Esophagus (tissue), 2 donors: ENCODE results near the gene HDLBP. TPM values are rescaled to one million over a fixed set of nuclear protein-coding genes. Genes with fewer than 3 reads are reported as not detected.

ENCODE experiments used
- H3K27ac ChIP-seq, 2 donors: one replicate each; pipeline ENCODE4 v1.5.1; 2013; ENCODE audit warnings: low read depth in 2 of 2, mild to moderate bottlenecking in 2 of 2, inconsistent platforms in 1 of 2, low read length in 1 of 2, moderate library complexity in 1 of 2
- H3K27me3 ChIP-seq, 2 donors: one replicate each; pipeline ENCODE4 v1.6.1; 2013; ENCODE audit warnings: low read length in 2 of 2, control low read depth in 1 of 2, mild to moderate bottlenecking in 1 of 2; ENCODE audit not compliant: insufficient read depth in 2 of 2, control insufficient read depth in 1 of 2
- H3K36me3 ChIP-seq, 2 donors: one replicate each; pipeline ENCODE4 v1.6.1; 2013; ENCODE audit warnings: low read length in 1 of 2; ENCODE audit not compliant: control insufficient read depth in 2 of 2, insufficient read depth in 2 of 2
- H3K4me1 ChIP-seq, 2 donors: one replicate each; pipeline ENCODE4 v1.6.1; 2013; ENCODE audit warnings: low read length in 1 of 2; ENCODE audit not compliant: control insufficient read depth in 2 of 2, insufficient read depth in 2 of 2
- H3K4me3 ChIP-seq, 2 donors: one replicate each; pipeline ENCODE4 v1.5.1; 2013; ENCODE audit warnings: low read length in 2 of 2, mild to moderate bottlenecking in 2 of 2, low read depth in 1 of 2, moderate library complexity in 1 of 2
- H3K9me3 ChIP-seq, 2 donors: one replicate each; pipeline ENCODE4 v1.6.1; 2013; ENCODE audit warnings: mild to moderate bottlenecking in 2 of 2, low read depth in 1 of 2, low read length in 1 of 2, moderate library complexity in 1 of 2; ENCODE audit not compliant: control insufficient read depth in 2 of 2, insufficient read depth in 1 of 2
- WGBS, 2 donors: extraction: QIAGEN DNeasy Blood & Tissue Kit; methylation state at CpG; one replicate each; pipeline ENCODE4 v1.1.7; 2013; 5-methylcytosine and 5-hydroxymethylcytosine counted together
- polyA plus RNA-seq, 2 donors: library from polyadenylated mRNA; stranded (reverse); fragments of 200-250 nt; gene quantifications; one replicate each; pipeline ENCODE4 v1.2.3, GENCODE V29; 2013
- donor health status: healthy with polysubstance abuse.
- donor health status: Bipolar disorder and iron deficiency.

Gene HDLBP
- polyA plus RNA-seq, 2 donors = 158 to 197 TPM

DNA sequence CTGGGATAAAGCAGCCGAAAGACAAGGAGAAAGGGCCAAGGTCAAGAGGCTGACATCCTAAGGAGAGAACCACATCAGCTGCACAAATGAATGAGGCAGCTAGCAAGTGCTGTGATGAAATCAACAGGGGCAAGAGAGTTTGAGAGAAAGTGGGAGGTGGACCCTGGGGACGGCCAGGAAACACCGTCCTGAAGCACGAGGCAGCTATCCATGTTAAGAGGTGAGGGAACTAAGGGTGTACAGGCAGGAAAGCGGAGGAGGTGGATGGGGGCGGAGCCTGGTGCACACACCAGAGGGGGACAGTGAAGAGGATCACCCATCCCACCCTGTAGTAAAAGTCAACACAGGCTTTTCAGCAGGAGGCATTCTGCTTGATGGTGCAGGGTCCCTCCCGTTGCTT, 52.4 kb downstream of the HDLBP start:
- Histone ChIP-seq H3K4me1 (no peaks in the 10 kb centered on the region), H3K27ac (no peak overlapping the region), H3K4me3 (no peak overlapping the region), H3K36me3 (peaks cover 12 to 50% of the 10 kb centered on the region in 2 donors), H3K27me3 (no peaks in the 10 kb centered on the region), H3K9me3 (no peaks in the 10 kb centered on the region)
- WGBS, 2 donors = 89 to 90% methylated on average over 7 of the region's 7 CpGs

- Histone ChIP-seq H3K27ac (no peak overlapping the region), H3K27me3 (no peaks in the 10 kb centered on the region), H3K36me3 (peaks cover 14 to 44% of the 10 kb centered on the region in 2 donors), H3K4me1 (no peaks in the 10 kb centered on the region), H3K9me3 (no peaks in the 10 kb centered on the region), H3K4me3 (no peak overlapping the region)
- WGBS, 2 donors = 82 to 87% methylated on average over 4 of the region's 4 CpGs
Observed at GRCh38 chr2:241261628-241262027, 53.8 kb downstream of the HDLBP start.

DNA sequence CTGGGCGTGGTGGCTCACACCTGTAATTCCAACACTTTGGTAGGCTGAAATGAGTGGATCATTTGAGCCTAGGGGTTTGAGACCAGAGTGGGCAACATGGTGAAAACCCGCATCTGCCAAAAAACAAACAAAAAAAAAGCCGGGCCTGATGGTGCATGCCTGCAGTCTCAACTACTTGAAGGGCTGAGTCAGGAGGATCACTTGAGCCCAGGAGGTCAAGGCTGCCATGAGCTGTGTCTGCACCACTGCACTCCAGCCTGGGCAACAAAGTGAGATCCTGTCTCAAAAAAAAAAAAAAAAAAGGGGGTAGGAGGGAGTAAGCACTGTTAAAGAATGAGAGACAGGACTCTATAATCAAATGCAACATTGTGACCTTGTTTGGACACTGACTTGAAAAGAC, 54.6 kb downstream of the HDLBP start:
- Histone ChIP-seq H3K36me3 (peaks cover 16 to 48% of the 10 kb centered on the region in 2 donors), H3K27me3 (no peaks in the 10 kb centered on the region), H3K27ac (no peak overlapping the region), H3K9me3 (no peaks in the 10 kb centered on the region), H3K4me1 (no peaks in the 10 kb centered on the region), H3K4me3 (no peak overlapping the region)
- 87% methylated on average over 3 of the region's 3 CpGs for WGBS, 2 donors

DNA sequence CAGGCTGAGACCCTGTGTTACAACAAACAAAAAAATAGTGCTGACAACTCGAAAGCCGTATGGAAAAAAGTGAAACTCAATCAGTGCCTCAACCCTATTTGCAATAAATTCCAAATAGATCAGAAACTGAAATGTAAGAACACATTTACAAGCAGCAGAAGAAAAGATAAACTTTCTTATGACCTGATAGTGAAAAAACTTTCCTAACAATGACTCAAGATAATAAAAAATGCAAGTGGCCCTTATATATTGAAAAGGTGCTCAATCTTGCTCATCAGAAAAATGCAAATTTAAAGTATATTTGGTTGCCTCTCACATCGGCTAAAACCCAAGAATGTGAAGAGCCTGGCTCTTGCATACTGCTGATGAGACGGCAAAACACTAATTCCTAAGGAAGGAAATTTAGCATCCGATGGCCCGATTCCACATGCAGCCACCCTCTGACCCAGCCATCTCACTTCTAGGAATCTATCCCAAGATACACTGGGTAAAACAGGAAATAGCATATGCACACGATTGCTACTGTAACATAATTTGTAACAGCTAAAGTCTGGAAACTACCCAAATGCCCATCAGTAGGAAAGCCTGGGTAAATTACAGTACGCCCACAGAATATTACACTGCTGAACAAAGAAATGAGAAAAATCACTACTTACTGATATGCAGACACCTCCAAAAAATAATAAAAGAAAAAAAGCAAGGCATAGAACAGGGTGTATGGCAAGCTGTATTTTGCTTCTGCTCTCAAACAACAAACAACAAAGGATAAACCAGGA, 56.8 kb downstream of the HDLBP start:
- no peaks in the 10 kb centered on the region for H3K9me3 ChIP-seq
- 65 to 71% methylated on average over 8 of the region's 8 CpGs for WGBS, 2 donors
- no peak overlapping the region for H3K27ac ChIP-seq
- peaks cover 22 to 55% of the 10 kb centered on the region in 2 donors for H3K36me3 ChIP-seq
- no peaks in the 10 kb centered on the region for H3K4me1 ChIP-seq
- H3K27me3 ChIP-seq = no peaks in the 10 kb centered on the region
- H3K4me3 ChIP-seq = no peak overlapping the region

- H3K27me3 ChIP-seq = no peaks in the 10 kb centered on the region
- 82 to 83% methylated on average over 11 of the region's 11 CpGs for WGBS, 2 donors
- peaks cover 28 to 58% of the 10 kb centered on the region in 2 donors for H3K36me3 ChIP-seq
- H3K27ac ChIP-seq = no peak overlapping the region
- no peaks in the 10 kb centered on the region for H3K4me1 ChIP-seq
- H3K9me3 ChIP-seq = no peaks in the 10 kb centered on the region
- H3K4me3 ChIP-seq = no peak overlapping the region
Observed at GRCh38 chr2:241257419-241258032, 57.9 kb downstream of the HDLBP start.

GRCh38 chr2:241256168-241256545, 59.3 kb downstream of the HDLBP start:
- WGBS, 2 donors = 84 to 88% methylated on average over 11 of the region's 11 CpGs
- Histone ChIP-seq H3K36me3 (peaks cover 31 to 58% of the 10 kb centered on the region in 2 donors), H3K27ac (no peak overlapping the region), H3K4me1 (no peaks in the 10 kb centered on the region), H3K27me3 (no peaks in the 10 kb centered on the region), H3K4me3 (no peak overlapping the region), H3K9me3 (no peaks in the 10 kb centered on the region)

GRCh38 chr2:241255542-241256167, 59.8 kb downstream of the HDLBP start:
- H3K9me3 ChIP-seq = no peaks in the 10 kb centered on the region
- no peak overlapping the region for H3K4me3 ChIP-seq
- no peaks in the 10 kb centered on the region for H3K27me3 ChIP-seq
- peaks cover 31 to 55% of the 10 kb centered on the region in 2 donors for H3K36me3 ChIP-seq
- H3K4me1 ChIP-seq = no peaks in the 10 kb centered on the region
- WGBS, 2 donors = 75 to 82% methylated on average over 13 of the region's 13 CpGs
- no peak overlapping the region for H3K27ac ChIP-seq

DNA sequence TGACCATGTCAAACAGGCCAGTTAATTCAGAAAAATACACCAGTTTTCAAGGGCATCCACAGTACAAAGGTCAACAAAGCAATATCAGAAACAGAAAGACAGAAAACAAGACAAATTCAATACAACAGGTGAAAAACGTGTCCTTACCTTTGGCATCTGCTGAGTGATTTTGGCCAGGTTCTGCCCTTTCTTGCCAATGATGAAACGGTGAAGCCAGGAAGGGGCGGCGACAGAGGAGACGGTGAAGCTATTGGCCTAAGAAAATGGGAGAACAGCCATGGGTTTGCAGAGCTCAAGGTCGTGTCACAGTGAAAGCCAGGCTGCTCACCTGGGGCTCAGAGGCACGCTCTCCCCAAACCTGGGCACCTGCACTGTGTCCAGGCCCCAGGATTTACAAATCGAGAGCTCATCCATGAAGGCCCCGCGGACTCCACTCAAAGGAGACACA, 60.5 kb downstream of the HDLBP start:
- H3K36me3 ChIP-seq = peaks cover 31 to 57% of the 10 kb centered on the region in 2 donors
- 80 to 91% methylated on average over 10 of the region's 10 CpGs for WGBS, 2 donors
- no peak overlapping the region for H3K4me3 ChIP-seq

DNA sequence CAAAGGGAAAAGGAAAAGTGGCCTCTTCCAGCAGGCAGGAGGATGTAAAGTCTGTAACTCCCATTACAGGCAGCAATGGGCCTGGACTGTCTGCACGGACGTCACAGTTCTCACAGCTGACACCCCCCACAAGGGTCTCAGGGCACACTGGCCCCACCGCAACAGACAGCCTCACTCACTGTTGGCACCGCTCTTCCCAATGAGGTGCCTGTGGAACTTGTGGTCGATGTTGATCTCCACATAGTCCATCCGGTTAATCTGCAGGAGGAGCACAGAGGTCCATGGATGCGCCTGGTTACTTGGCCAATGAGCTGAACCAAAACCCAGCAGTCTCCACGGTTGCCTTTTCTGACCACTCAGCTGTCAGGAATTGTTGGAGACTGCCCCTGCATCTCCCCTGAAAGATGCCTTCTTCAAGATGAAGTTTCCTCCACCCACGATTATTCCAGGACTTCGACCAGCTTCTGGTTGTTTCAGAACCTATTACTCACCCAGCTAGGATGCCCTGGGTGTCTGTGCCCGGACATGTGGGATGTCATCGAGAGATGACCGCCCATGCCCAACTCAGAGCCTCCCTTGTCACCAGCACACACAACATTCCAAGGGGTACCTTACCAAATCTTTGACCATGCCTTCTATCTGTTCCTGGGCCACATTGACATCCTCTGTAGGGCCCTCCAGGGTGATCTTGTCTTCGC, 62.5 kb downstream of the HDLBP start:
- H3K27me3 ChIP-seq = no peaks in the 10 kb centered on the region
- no peak overlapping the region for H3K27ac ChIP-seq
- H3K4me3 ChIP-seq = no peak overlapping the region
- H3K9me3 ChIP-seq = no peaks in the 10 kb centered on the region
- 91 to 93% methylated on average over 14 of the region's 14 CpGs for WGBS, 2 donors
- peaks cover 42 to 71% of the 10 kb centered on the region in 2 donors for H3K36me3 ChIP-seq
- no peaks in the 10 kb centered on the region for H3K4me1 ChIP-seq

More for the DNA sequence above, 60.5 kb downstream of the HDLBP start:
- no peaks in the 10 kb centered on the region for H3K27me3 ChIP-seq
- no peak overlapping the region for H3K27ac ChIP-seq
- no peaks in the 10 kb centered on the region for H3K4me1 ChIP-seq
- no peaks in the 10 kb centered on the region for H3K9me3 ChIP-seq
